Parathyroid adenoma (tissue), 2 donors: ENCODE results near the gene CDC45.

Experiments used
- H2AFZ ChIP-seq: fragments of 300-600 bp; sonication (generic); one replicate; pipeline ENCODE4 v1.7.0; 2017; ENCODE audit warnings: antibody characterized with exemption, mild to moderate bottlenecking
- H3K27ac ChIP-seq: fragments of 300-600 bp; sonication (generic); one replicate; pipeline ENCODE4 v1.7.0; 2017
- H3K27me3 ChIP-seq: fragments of 300-600 bp; sonication (generic); one replicate; pipeline ENCODE4 v1.7.0; 2017; ENCODE audit warnings: low read length; ENCODE audit not compliant: control insufficient read depth, insufficient read depth
- H3K36me3 ChIP-seq: fragments of 300-600 bp; sonication (generic); one replicate; pipeline ENCODE4 v1.7.0; 2017; ENCODE audit warnings: low read length; ENCODE audit not compliant: control insufficient read depth, insufficient read depth
- H3K4me1 ChIP-seq: fragments of 300-600 bp; sonication (generic); one replicate; pipeline ENCODE4 v1.7.0; 2017; ENCODE audit warnings: control low read depth
- H3K4me2 ChIP-seq: fragments of 300-600 bp; sonication (generic); one replicate; pipeline ENCODE4 v1.7.0; 2017; ENCODE audit warnings: low read length
- H3K4me3 ChIP-seq: fragments of 300-600 bp; sonication (generic); one replicate; pipeline ENCODE4 v1.7.0; 2017; ENCODE audit warnings: low read depth, low read length
- H3K79me2 ChIP-seq: fragments of 300-600 bp; sonication (generic); one replicate; pipeline ENCODE4 v1.7.0; 2017; ENCODE audit warnings: control low read depth
- H3K9ac ChIP-seq: fragments of 300-600 bp; sonication (generic); one replicate; pipeline ENCODE4 v1.7.0; 2017; ENCODE audit warnings: mild to moderate bottlenecking
- H3K9me3 ChIP-seq: fragments of 300-600 bp; sonication (generic); one replicate; pipeline ENCODE4 v1.7.0; 2017; ENCODE audit warnings: low read length; ENCODE audit not compliant: control insufficient read depth
- CTCF ChIP-seq: fragments of 300-600 bp; sonication (generic); IDR thresholded peaks from one replicate; pipeline ENCODE4 v1.7.0; 2017; ENCODE audit warnings: antibody characterized with exemption, mild to moderate bottlenecking
- donor health status: primary hyperparathyroidism.

The CDC45 gene

GRCh38 chr22:19450363-19451175, 29.2 kb upstream of the CDC45 start:
- Histone ChIP-seq H3K4me1 (no peaks in the 10 kb centered on the region), H2AFZ (no peak overlapping the region), H3K9ac (no peak overlapping the region), H3K4me2 (no peak overlapping the region), H3K27ac (no peak overlapping the region), H3K9me3 (no peaks in the 10 kb centered on the region), H3K79me2 (peaks cover 8% of the 10 kb centered on the region), H3K27me3 (no peaks in the 10 kb centered on the region), H3K36me3 (no peaks in the 10 kb centered on the region), H3K4me3 (no peak overlapping the region)
- no peak for TF ChIP-seq CTCF

GRCh38 chr22:19451570-19451969, 28.1 kb upstream of the CDC45 start:
- no peak for TF ChIP-seq CTCF
- Histone ChIP-seq H3K4me3 (no peak overlapping the region), H3K27me3 (no peaks in the 10 kb centered on the region), H3K27ac (no peak overlapping the region), H2AFZ (no peak overlapping the region), H3K4me1 (no peaks in the 10 kb centered on the region), H3K9ac (no peak overlapping the region), H3K36me3 (no peaks in the 10 kb centered on the region), H3K4me2 (no peak overlapping the region), H3K9me3 (no peaks in the 10 kb centered on the region), H3K79me2 (no peaks in the 10 kb centered on the region)

- Histone ChIP-seq H2AFZ (no peak overlapping the region), H3K4me1 (no peaks in the 10 kb centered on the region), H3K79me2 (no peaks in the 10 kb centered on the region), H3K9ac (no peak overlapping the region), H3K4me2 (no peak overlapping the region), H3K27me3 (no peaks in the 10 kb centered on the region), H3K36me3 (no peaks in the 10 kb centered on the region), H3K9me3 (no peaks in the 10 kb centered on the region), H3K27ac (no peak overlapping the region), H3K4me3 (no peak overlapping the region)
- no peak for TF ChIP-seq CTCF
These were observed 26.0 kb upstream of the CDC45 start for GRCh38 chr22:19453718-19454117.

- H3K36me3 ChIP-seq, result no peaks in the 10 kb centered on the region
These were observed 25.6 kb upstream of the CDC45 start for GRCh38 chr22:19454156-19454555.

More at GRCh38 chr22:19454156-19454555, 25.6 kb upstream of the CDC45 start:
- no peaks in the 10 kb centered on the region for H3K9me3 ChIP-seq
- no peak overlapping the region for H3K27ac ChIP-seq
- no peak overlapping the region for H3K4me2 ChIP-seq
- no peak overlapping the region for H2AFZ ChIP-seq
- no peak for TF ChIP-seq CTCF
- H3K4me1 ChIP-seq, result no peaks in the 10 kb centered on the region
- H3K9ac ChIP-seq, result no peak overlapping the region
- no peaks in the 10 kb centered on the region for H3K27me3 ChIP-seq
- H3K4me3 ChIP-seq, result no peak overlapping the region
- no peaks in the 10 kb centered on the region for H3K79me2 ChIP-seq
